HEK293 (cell line): ENCODE results near the gene NDUFAF5.

Source experiments
- CTCF ChIA-PET: fragments of 350-600 bp; formaldehyde crosslinking; extraction: SDS; loops from one replicate; lab custom pipeline; 2021; ENCODE audit warnings: antibody characterized with exemption; lab: Yijun Ruan, JAX
- POLR2A ChIA-PET: fragments of 300-600 bp; formaldehyde crosslinking; extraction: SDS; loops from one replicate; lab custom pipeline; 2020; ENCODE audit warnings: antibody characterized with exemption, inconsistent platforms; lab: Yijun Ruan, JAX
- H3K27ac ChIP-seq: fragments of 200-500 bp; sonication (Bioruptor generic); 2 replicates; pipeline ENCODE4 v1.5.1; 2014; ENCODE audit warnings: low read depth, low read length, control low read depth, inconsistent platforms; ENCODE audit errors: extremely low read depth
- H3K36me3 ChIP-seq, 2 experiments: fragments of 200-500 bp in 1 of 2; sonication (Bioruptor generic) in 1 of 2; 1 replicate in 1 of 2; 2 replicates in 1 of 2; pipeline ENCODE4 v1.5.1; 2014 to 2017; ENCODE audit warnings: inconsistent platforms in 2 of 2, low read length in 2 of 2; ENCODE audit not compliant: control insufficient read depth in 2 of 2, insufficient read depth in 1 of 2
- H3K4me1 ChIP-seq: fragments of 200-500 bp; sonication (Bioruptor generic); 2 replicates; pipeline ENCODE4 v1.5.1; 2014; ENCODE audit warnings: mild to moderate bottlenecking, low read length, inconsistent platforms; ENCODE audit not compliant: control insufficient read depth, insufficient read depth
- H3K4me3 ChIP-seq: 2 replicates; pipeline ENCODE4 v1.5.1; 2011; ENCODE audit warnings: low read depth, mild to moderate bottlenecking, control low read depth, low read length, moderate library complexity
- H3K9me3 ChIP-seq: fragments of 200-500 bp; sonication (Bioruptor generic); 2 replicates; pipeline ENCODE4 v1.5.1; 2014; ENCODE audit warnings: low read depth, low read length, inconsistent platforms; ENCODE audit not compliant: control insufficient read depth, insufficient read depth
- HOXA7 ChIP-seq: sonication (generic); formaldehyde crosslinking; IDR thresholded peaks from 2 replicates; pipeline ENCODE4 v1.8.1; 2022; ENCODE audit warnings: missing genetic modification reagents, borderline replicate concordance
- HOXD13 ChIP-seq: sonication (generic); formaldehyde crosslinking; IDR thresholded peaks from 2 replicates; pipeline ENCODE4 v1.8.0; 2022; ENCODE audit warnings: missing genetic modification reagents, borderline replicate concordance
- OVOL3 ChIP-seq: fragments of 450-650 bp; formaldehyde crosslinking; IDR thresholded peaks from 2 replicates; pipeline ENCODE4 v1.5.1; 2016; ENCODE audit warnings: missing biosample characterization, missing genetic modification characterization
- REST ChIP-seq: fragments of 450-650 bp; formaldehyde crosslinking; IDR thresholded peaks from 2 replicates; pipeline ENCODE4 v1.5.1; 2016; ENCODE audit warnings: missing biosample characterization, missing genetic modification characterization
- SCRT2 ChIP-seq: fragments of 450-650 bp; formaldehyde crosslinking; IDR thresholded peaks from 2 replicates; pipeline ENCODE4 v1.5.1; 2016; ENCODE audit warnings: missing biosample characterization, missing genetic modification characterization
- ZNF175 ChIP-seq: fragments of 450-650 bp; formaldehyde crosslinking; IDR thresholded peaks from 2 replicates; pipeline ENCODE4 v1.5.1; 2016; ENCODE audit warnings: missing biosample characterization, missing genetic modification characterization
- ZNF19 ChIP-seq: fragments of 450-650 bp; formaldehyde crosslinking; IDR thresholded peaks from 2 replicates; pipeline ENCODE4; 2016; ENCODE audit warnings: missing biosample characterization, missing genetic modification characterization, low read depth
- ZNF239 ChIP-seq: fragments of 450-650 bp; formaldehyde crosslinking; IDR thresholded peaks from 2 replicates; pipeline ENCODE4 v1.5.1; 2016; ENCODE audit warnings: missing biosample characterization, missing genetic modification characterization
- ZNF302 ChIP-seq: fragments of 450-650 bp; formaldehyde crosslinking; IDR thresholded peaks from 2 replicates; pipeline ENCODE4 v1.5.1; 2016; ENCODE audit warnings: missing biosample characterization, missing genetic modification characterization, low read depth
- ZNF423 ChIP-seq: fragments of 450-650 bp; formaldehyde crosslinking; IDR thresholded peaks from 2 replicates; pipeline ENCODE4 v1.5.1; 2016; ENCODE audit warnings: missing biosample characterization, missing genetic modification characterization
- ZNF449 ChIP-seq: fragments of 450-650 bp; formaldehyde crosslinking; IDR thresholded peaks from 2 replicates; pipeline ENCODE4 v1.5.1; 2017; ENCODE audit warnings: missing biosample characterization, mild to moderate bottlenecking, missing genetic modification characterization, moderate library complexity
- ZNF518A ChIP-seq: fragments of 450-650 bp; formaldehyde crosslinking; conservative IDR thresholded peaks from 2 replicates; pipeline ENCODE4 v1.5.1; 2016; ENCODE audit warnings: low read depth, missing biosample characterization, missing genetic modification characterization
- ZNF530 ChIP-seq: fragments of 450-650 bp; formaldehyde crosslinking; IDR thresholded peaks from 2 replicates; pipeline ENCODE4 v1.5.1; 2016; ENCODE audit warnings: low read depth, missing biosample characterization, missing genetic modification characterization
- ZNF558 ChIP-seq: fragments of 450-650 bp; formaldehyde crosslinking; IDR thresholded peaks from 2 replicates; pipeline ENCODE4 v1.5.1; 2016; ENCODE audit warnings: missing biosample characterization, missing genetic modification characterization
- ZNF580 ChIP-seq: fragments of 450-650 bp; formaldehyde crosslinking; IDR thresholded peaks from 2 replicates; pipeline ENCODE4 v1.5.1; 2016; ENCODE audit warnings: missing biosample characterization, missing genetic modification characterization
- ZNF639 ChIP-seq: fragments of 450-650 bp; formaldehyde crosslinking; IDR thresholded peaks from 2 replicates; pipeline ENCODE4 v1.5.1; 2016; ENCODE audit warnings: missing biosample characterization, missing genetic modification characterization

The NDUFAF5 gene

GRCh38 chr20:13791540-13792459 is 7.0 kb downstream of the NDUFAF5 start (continued):
- TF ChIP-seq ZNF449 (tag by site-specific recombination), result no peak

GRCh38 chr20:13793001-13793400 is 8.2 kb downstream of the NDUFAF5 start:
- POLR2A ChIA-PET, result no interaction called here
- TF ChIP-seq SCRT2 (tag by site-specific recombination) (no peak), ZNF239 (no peak), ZNF175 (tag by site-specific recombination) (no peak), ZNF423 (tag by site-specific recombination) (no peak), ZNF19 (tag by site-specific recombination) (no peak)
- CTCF ChIA-PET, result no interaction called here
- Histone ChIP-seq H3K4me3 (no peak overlapping the region), H3K36me3 (peaks cover 42 to 94% of the 10 kb centered on the region in 2 experiments), H3K4me1 (no peaks in the 10 kb centered on the region), H3K9me3 (no peaks in the 10 kb centered on the region), H3K27ac (no peak overlapping the region)

GRCh38 chr20:13794667-13795066 is 9.8 kb downstream of the NDUFAF5 start:
- POLR2A ChIA-PET, result no interaction called here
- Histone ChIP-seq H3K4me1 (no peaks in the 10 kb centered on the region), H3K4me3 (no peak overlapping the region), H3K27ac (no peak overlapping the region), H3K36me3 (peaks cover 39 to 96% of the 10 kb centered on the region in 2 experiments), H3K9me3 (no peaks in the 10 kb centered on the region)
- CTCF ChIA-PET, result interaction anchor here (0.7 to 1.5 kb wide), 2 partner anchors 9 to 25 kb away, joined by 3 to 4 read pairs; no protein-coding TSS in a partner anchor
- TF ChIP-seq REST (tag by site-specific recombination), result no peak
- TF ChIP-seq ZNF302 (tag by site-specific recombination), result no peak

- Histone ChIP-seq H3K9me3 (no peaks in the 10 kb centered on the region), H3K4me3 (no peak overlapping the region), H3K27ac (no peak overlapping the region), H3K36me3 (peaks cover 56 to 93% of the 10 kb centered on the region in 2 experiments), H3K4me1 (no peaks in the 10 kb centered on the region)
- ChIA-PET CTCF (interaction anchor here (0.6 to 2.0 kb wide), 3 partner anchors 10 to 28 kb away, joined by 3 to 10 read pairs (median 4); no protein-coding TSS in a partner anchor), POLR2A (interaction anchor here (0.6 to 1.7 kb wide), 2 partner anchors 11 to 251 kb away, joined by 3 to 4 read pairs; no protein-coding TSS in a partner anchor)
- TF ChIP-seq ZNF530, result no peak
- no peak for TF ChIP-seq OVOL3 (tag by site-specific recombination)
- no peak for TF ChIP-seq HOXA7 (CRISPR knock-in tag)
- TF ChIP-seq ZNF639, result no peak
- TF ChIP-seq ZNF558 (tag by site-specific recombination), result no peak
- no peak for TF ChIP-seq ZNF518A (tag by site-specific recombination)
- TF ChIP-seq ZNF580 (tag by site-specific recombination), result no peak
- no peak for TF ChIP-seq HOXD13 (CRISPR knock-in tag)
These were observed 14.2 kb downstream of the NDUFAF5 start for GRCh38 chr20:13799040-13799439.
